RWPE1 (cell line): ENCODE results near the gene BTBD16.

Source experiments
- CTCF ChIA-PET: fragments of 350-600 bp; sonication (Branson Sonifier 250); formaldehyde crosslinking; extraction: SDS; loops from one replicate; lab custom pipeline; 2021; lab: Yijun Ruan, JAX
- POLR2A ChIA-PET: fragments of 400-600 bp; formaldehyde crosslinking; extraction: SDS; loops from one replicate; lab custom pipeline; 2020; ENCODE audit warnings: antibody characterized with exemption; ENCODE audit not compliant: low non-redundant PET; lab: Yijun Ruan, JAX
- DNase-seq: peaks from one replicate; pipeline ENCODE4 v3.0.0; 2012; ENCODE audit warnings: low spot score
- H3K27ac ChIP-seq: fragments of 450-650 bp; 2 replicates; pipeline ENCODE4 v1.5.1; 2017
- CTCF ChIP-seq: fragments of 450-650 bp; conservative IDR thresholded peaks from 2 replicates; pipeline ENCODE4 v1.5.1; 2017; ENCODE audit warnings: low read depth, mild to moderate bottlenecking

Gene BTBD16

GRCh38 chr10:122336961-122337360 is 65.9 kb downstream of the BTBD16 start:
- CTCF ChIA-PET, result interaction anchor here (0.7 kb wide), 1 partner anchor 82 kb away, joined by 6 read pairs; no protein-coding TSS in a partner anchor
- H3K27ac ChIP-seq, result no peak overlapping the region; the same call in 1 of the 2 replicates
- POLR2A ChIA-PET, result no interaction called here
- DNase-seq, result no peak
- no peak for TF ChIP-seq CTCF

GRCh38 chr10:122338609-122339441 is 67.7 kb downstream of the BTBD16 start:
- CTCF ChIA-PET, result interaction anchor here (0.7 to 1.1 kb wide), 3 partner anchors 45 to 100 kb away, joined by 3 read pairs; no protein-coding TSS in a partner anchor
- POLR2A ChIA-PET, result interaction anchor here (0.5 kb wide), 1 partner anchor 45 kb away, joined by 3 read pairs; no protein-coding TSS in a partner anchor
- peak overlapping the region; percentile 5; the same call in 1 of the 2 replicates for H3K27ac ChIP-seq
- no peak for DNase-seq
- no peak for TF ChIP-seq CTCF

- peak overlapping the region; percentile 69 for H3K27ac ChIP-seq
- no peak for TF ChIP-seq CTCF
- no peak for DNase-seq
- ChIA-PET POLR2A (no interaction called here), CTCF (interaction anchor here (1.8 kb wide), 1 partner anchor 42 kb away, joined by 5 read pairs; no protein-coding TSS in a partner anchor)
Observed at GRCh38 chr10:122341141-122341810, 70.2 kb downstream of the BTBD16 start.

- DNase-seq, result peak; percentile 83
- peak overlapping the region; percentile 69 for H3K27ac ChIP-seq
- CTCF ChIA-PET, result interaction anchor here (0.6 to 1.6 kb wide), 15 partner anchors 8 to 221 kb away, joined by 3 to 8 read pairs (median 3); partner anchors contain the start of gene ARMS2
- peak; percentile 82 for TF ChIP-seq CTCF
- POLR2A ChIA-PET, result no interaction called here
Observed at GRCh38 chr10:122342293-122343134, 71.4 kb downstream of the BTBD16 start.

GRCh38 chr10:122343135-122343800 is 72.2 kb downstream of the BTBD16 start:
- no peak for TF ChIP-seq CTCF
- ChIA-PET CTCF (interaction anchor here (0.6 to 1.6 kb wide), 15 partner anchors 8 to 221 kb away, joined by 3 to 8 read pairs (median 3); partner anchors contain the start of gene ARMS2), POLR2A (no interaction called here)
- no peak for DNase-seq
- H3K27ac ChIP-seq, result peak overlapping the region; percentile 65
